ENCODE measurements around the gene PRDM10.

The PRDM10 gene

GRCh38 chr11:129939510-129939909, 63.1 kb downstream of the PRDM10 start:
- no peaks in the 10 kb centered on the region for H3K9me3 ChIP-seq (ENCODE audit: insufficient read depth, low read length)
- H3K4me2 ChIP-seq (ENCODE audit: low read length), result no peak overlapping the region
- H3K9ac ChIP-seq (ENCODE audit: low read length), result no peak overlapping the region
- no peak overlapping the region for H3K4me3 ChIP-seq (ENCODE audit: low read length)
- H3K79me2 ChIP-seq (ENCODE audit: low read length), result no peaks in the 10 kb centered on the region
- H3K27ac ChIP-seq (ENCODE audit: low read length), result no peak overlapping the region
- no peak overlapping the region for H2AFZ ChIP-seq (ENCODE audit: low read depth, low read length)
- H4K20me1 ChIP-seq (ENCODE audit: insufficient read depth, low read length), result no peaks in the 10 kb centered on the region
- no peak for TF ChIP-seq CTCF (IDR thresholded peaks at IDR 0.05; ENCODE audit: low read depth, low read length)
- no peak for TF ChIP-seq EZH2phosphoT487 (IDR thresholded peaks at IDR 0.05; ENCODE audit: low read depth)
- H3K27me3 ChIP-seq (ENCODE audit: low read depth, low read length), result no peaks in the 10 kb centered on the region
- H3K4me1 ChIP-seq (ENCODE audit: low read length), result no peaks in the 10 kb centered on the region
- peaks cover 3% of the 10 kb centered on the region for H3K36me3 ChIP-seq (replicated peaks; ENCODE audit: low read depth, low read length)

DNA sequence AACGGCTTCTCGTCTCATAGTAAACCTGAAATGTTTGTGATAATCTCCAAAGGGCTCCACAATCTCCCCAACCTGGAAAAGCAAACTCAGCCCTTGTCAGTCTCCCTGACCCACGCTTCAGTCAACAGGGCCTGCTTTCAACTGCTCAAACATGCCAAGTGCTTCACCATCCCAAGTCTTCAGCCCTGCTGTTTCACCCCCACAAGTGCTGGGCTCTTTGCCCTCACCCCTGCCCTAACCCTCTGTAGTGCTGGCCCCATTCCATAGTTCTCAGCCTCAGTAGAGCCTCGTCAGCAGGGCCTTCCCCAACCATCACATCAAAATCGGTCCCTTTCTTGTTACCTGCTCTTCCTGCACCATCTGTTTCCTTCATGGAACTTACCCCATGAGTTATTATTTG, 63.9 kb downstream of the PRDM10 start:
- no peak overlapping the region for H3K4me2 ChIP-seq (ENCODE audit: low read length)
- no peaks in the 10 kb centered on the region for H3K27me3 ChIP-seq (ENCODE audit: low read depth, low read length)
- H3K27ac ChIP-seq (ENCODE audit: low read length), result no peak overlapping the region
- no peaks in the 10 kb centered on the region for H4K20me1 ChIP-seq (ENCODE audit: insufficient read depth, low read length)
- no peak overlapping the region for H3K9ac ChIP-seq (ENCODE audit: low read length)
- H2AFZ ChIP-seq (ENCODE audit: low read depth, low read length), result no peak overlapping the region
- no peak overlapping the region for H3K4me3 ChIP-seq (ENCODE audit: low read length)
- H3K79me2 ChIP-seq (ENCODE audit: low read length), result no peaks in the 10 kb centered on the region
- H3K36me3 ChIP-seq (replicated peaks; ENCODE audit: low read depth, low read length), result peaks cover 3% of the 10 kb centered on the region
- H3K9me3 ChIP-seq (ENCODE audit: insufficient read depth, low read length), result no peaks in the 10 kb centered on the region
- TF ChIP-seq EZH2phosphoT487 (IDR thresholded peaks at IDR 0.05; ENCODE audit: low read depth) (no peak), CTCF (IDR thresholded peaks at IDR 0.05; ENCODE audit: low read depth, low read length) (no peak)
- no peaks in the 10 kb centered on the region for H3K4me1 ChIP-seq (ENCODE audit: low read length)

GRCh38 chr11:129937592-129938238, 64.9 kb downstream of the PRDM10 start:
- Histone ChIP-seq H3K27ac (ENCODE audit: low read length) (no peak overlapping the region), H3K4me1 (ENCODE audit: low read length) (no peaks in the 10 kb centered on the region)

GRCh38 chr11:129935723-129936122, 66.9 kb downstream of the PRDM10 start:
- Histone ChIP-seq H3K4me3 (ENCODE audit: low read length) (no peak overlapping the region), H3K27me3 (ENCODE audit: low read depth, low read length) (no peaks in the 10 kb centered on the region), H3K79me2 (ENCODE audit: low read length) (no peaks in the 10 kb centered on the region), H2AFZ (ENCODE audit: low read depth, low read length) (no peak overlapping the region), H3K4me1 (ENCODE audit: low read length) (no peaks in the 10 kb centered on the region), H3K9ac (ENCODE audit: low read length) (no peak overlapping the region), H4K20me1 (ENCODE audit: insufficient read depth, low read length) (no peaks in the 10 kb centered on the region), H3K36me3 (replicated peaks; ENCODE audit: low read depth, low read length) (no peaks in the 10 kb centered on the region), H3K4me2 (ENCODE audit: low read length) (no peak overlapping the region), H3K27ac (ENCODE audit: low read length) (no peak overlapping the region), H3K9me3 (ENCODE audit: insufficient read depth, low read length) (no peaks in the 10 kb centered on the region)
- TF ChIP-seq CTCF (IDR thresholded peaks at IDR 0.05; ENCODE audit: low read depth, low read length) (no peak), EZH2phosphoT487 (IDR thresholded peaks at IDR 0.05; ENCODE audit: low read depth) (no peak)

More at GRCh38 chr11:129937592-129938238, 64.9 kb downstream of the PRDM10 start:
- H3K36me3 ChIP-seq (replicated peaks; ENCODE audit: low read depth, low read length), result peaks cover 3% of the 10 kb centered on the region
- no peak overlapping the region for H3K4me3 ChIP-seq (ENCODE audit: low read length)
- no peaks in the 10 kb centered on the region for H3K79me2 ChIP-seq (ENCODE audit: low read length)
- H2AFZ ChIP-seq (ENCODE audit: low read depth, low read length), result no peak overlapping the region
- H3K27me3 ChIP-seq (ENCODE audit: low read depth, low read length), result no peaks in the 10 kb centered on the region
- H3K9ac ChIP-seq (ENCODE audit: low read length), result no peak overlapping the region
- no peaks in the 10 kb centered on the region for H3K9me3 ChIP-seq (ENCODE audit: insufficient read depth, low read length)
- no peak overlapping the region for H3K4me2 ChIP-seq (ENCODE audit: low read length)
- TF ChIP-seq CTCF (IDR thresholded peaks at IDR 0.05; ENCODE audit: low read depth, low read length) (no peak), EZH2phosphoT487 (IDR thresholded peaks at IDR 0.05; ENCODE audit: low read depth) (no peak)
- H4K20me1 ChIP-seq (ENCODE audit: insufficient read depth, low read length), result no peaks in the 10 kb centered on the region
